HG03342 (cell line): Measurements from ENCODE around the gene HTRA3.

Source experiments
- ATAC-seq: cut with Tn5 transposase; IDR thresholded peaks from one replicate; pipeline ENCODE4 v1.9.1; 2021; ENCODE audit warnings: mild to moderate bottlenecking, moderate library complexity; ENCODE audit not compliant: unreplicated experiment

Gene HTRA3

DNA sequence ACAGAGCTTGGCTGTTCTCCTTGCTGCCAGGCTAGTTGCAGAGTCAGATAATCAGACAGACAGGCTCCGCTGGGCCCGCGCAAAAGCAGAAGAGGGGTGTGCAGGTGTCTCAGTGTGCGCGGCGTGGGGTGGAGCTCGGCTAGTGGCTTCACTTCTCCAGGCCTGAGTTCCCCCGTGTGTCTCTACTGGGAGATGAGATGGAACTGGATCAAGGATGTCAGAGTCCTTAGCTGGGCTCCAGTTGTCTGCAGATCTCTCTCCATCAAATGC, 21.1 kb downstream of the HTRA3 start:
- no peak for ATAC-seq

DNA sequence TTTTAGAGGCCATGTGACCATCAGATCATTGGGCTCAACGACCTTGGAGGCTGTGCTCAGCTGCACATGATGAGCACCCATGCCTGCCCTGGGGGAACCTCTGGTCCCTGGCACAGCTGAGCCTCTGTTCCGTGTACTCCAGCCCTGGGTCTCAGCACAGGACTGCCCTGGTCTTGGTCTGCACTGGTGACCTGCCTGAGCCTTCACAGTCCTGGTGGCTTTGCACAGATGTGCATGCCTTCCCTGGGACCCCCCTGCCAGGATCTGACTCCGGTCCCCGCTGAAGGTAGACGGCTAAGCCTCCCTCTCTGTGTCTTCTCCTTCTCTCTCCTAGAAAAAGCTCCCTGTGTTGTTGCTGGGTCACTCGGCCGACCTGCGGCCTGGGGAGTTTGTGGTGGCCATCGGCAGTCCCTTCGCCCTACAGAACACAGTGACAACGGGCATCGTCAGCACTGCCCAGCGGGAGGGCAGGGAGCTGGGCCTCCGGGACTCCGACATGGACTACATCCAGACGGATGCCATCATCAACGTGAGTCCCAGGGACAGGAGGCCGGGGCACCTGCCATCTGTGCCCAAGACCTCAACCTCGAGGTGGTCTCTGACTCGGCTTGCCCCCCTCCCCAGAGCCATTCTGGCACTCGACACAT, 21.6 kb downstream of the HTRA3 start:
- no peak for ATAC-seq

DNA sequence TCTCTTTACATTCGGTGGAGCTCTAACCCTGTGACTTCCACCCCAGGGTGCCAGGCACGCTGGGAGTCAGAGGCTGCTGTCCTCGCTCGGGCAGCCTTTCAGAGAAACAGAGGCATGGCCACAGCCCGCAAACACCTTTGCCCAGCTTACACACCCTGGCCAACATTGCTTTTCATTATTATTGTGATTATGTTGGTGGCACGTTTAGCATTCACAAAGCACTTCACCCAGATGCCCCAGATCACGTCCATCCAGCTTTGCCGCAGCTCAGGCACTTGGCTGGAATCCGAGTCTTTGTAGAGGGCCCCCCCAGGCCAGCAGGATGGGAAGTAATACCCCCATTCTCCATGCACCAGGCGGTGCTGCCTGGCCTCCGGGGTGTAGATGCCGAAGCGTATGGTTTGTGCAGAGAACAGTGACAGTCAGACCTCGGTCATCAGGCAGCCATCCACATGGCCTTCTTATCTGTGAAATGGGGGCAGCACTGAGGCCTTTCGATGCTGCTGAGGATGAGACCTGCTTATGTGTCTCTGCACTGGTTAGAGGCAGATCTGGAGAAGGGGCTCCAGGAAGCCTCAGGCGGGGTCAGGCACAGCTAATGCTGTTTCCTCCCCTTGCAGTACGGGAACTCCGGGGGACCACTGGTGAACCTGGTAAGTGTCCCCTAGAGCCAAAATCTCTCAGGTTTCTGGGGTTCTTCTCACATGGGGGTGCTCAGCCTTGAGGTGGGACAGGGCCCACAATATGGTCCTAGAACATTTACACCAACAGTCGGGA, 22.3 kb downstream of the HTRA3 start:
- ATAC-seq = no peak

DNA sequence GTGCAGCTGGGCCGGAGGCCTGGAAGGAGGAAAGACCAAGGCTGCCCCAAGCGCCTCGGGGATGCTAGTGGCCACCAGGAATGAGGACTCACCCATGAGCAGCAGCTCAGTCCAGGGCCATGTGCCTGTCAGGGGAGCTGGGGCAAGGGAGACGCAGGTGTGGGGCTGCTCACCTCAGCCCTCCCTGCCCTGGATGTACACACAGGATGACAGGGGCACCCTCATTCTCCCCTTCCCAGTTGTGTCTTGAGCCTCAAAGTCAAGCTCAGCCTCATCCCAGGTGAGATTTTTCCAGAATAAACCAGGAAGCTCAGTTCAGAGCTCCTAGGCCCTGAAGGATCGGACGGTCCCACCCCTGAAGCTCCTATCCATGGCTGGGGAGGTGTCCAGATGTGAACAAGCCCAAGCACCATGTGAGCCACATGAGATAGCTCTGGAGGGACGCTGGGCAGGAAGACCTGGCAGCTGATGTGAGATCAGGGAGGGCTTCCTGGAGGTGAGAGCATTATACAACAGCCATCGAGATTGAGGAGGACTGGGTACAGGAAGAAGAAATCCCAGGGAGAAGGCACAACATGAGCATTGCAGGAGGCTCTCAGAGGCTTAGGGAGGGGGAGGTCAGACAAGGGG, 23.0 kb downstream of the HTRA3 start:
- no peak for ATAC-seq

DNA sequence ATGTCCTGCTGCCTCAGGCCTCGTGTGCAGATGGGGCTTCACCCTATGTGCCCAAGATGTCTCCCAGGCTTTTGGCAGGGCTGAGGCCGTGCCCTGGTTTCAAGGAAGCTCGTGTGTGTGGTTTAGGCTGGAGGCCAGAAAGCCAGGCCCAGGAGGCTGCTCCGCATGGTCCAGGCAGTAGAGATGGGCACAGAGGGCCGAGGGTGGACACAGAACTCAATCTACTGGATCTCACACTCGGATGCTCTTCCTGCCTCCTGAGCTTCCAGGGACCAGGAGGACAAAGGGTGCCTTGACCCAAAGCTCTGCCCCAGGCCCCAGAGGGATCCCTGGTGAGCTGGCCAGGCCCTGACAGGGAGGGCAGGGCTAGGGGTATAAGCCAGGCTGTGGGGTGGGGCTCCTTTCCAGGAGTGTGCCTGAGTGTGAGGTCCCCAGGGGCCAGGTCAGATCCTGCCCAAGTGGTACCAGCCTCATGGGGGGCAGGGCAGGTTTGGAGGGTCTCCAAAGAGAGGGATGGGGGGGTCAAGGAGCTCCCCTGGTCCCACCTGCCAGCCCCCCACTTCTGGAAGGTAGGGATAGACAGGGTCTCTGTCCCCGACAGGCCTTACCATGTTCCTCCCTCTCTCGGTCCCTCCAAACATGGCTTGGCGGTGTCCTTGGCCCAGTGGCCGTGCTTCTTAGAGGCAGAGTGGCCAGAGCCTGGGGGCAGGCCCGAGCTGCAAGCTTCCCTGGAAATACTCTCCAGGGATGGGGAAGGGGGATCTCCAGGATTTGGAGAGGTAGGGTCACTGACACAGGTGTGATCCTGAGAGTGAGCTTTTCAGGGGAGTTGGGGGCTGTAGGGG, 23.8 kb downstream of the HTRA3 start:
- no peak for ATAC-seq

DNA sequence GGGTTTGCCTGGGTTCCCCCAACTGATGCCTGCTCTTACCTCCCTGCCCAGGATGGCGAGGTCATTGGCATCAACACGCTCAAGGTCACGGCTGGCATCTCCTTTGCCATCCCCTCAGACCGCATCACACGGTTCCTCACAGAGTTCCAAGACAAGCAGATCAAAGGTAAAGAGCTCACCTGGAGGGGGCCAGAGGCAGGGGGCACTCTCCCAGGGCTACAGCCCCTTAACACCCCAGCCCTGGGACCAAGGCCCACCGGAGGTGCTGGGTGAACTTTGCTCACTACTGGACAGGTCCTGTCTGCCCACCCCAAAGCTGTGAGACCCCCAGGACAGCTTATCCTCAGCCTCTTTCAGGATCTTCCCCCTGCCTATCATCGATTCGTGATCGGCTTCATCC, 24.5 kb downstream of the HTRA3 start:
- no peak for ATAC-seq

DNA sequence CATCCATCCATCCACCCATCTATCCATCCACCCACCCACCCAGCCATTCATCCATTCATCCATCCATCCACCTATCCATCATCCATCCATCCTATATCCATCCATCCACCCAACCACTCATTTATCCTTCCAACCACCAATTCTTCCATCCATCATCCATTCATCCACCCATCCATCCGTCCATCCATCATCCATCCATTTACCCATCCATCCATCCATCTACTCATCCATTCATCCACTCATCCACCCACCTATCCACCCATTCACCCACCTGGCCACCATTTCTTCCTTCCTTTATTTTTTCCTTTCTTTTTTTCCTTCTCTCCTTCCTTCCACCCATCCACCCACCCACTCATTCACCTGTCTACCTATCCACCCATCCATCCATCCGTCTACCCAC, 25.2 kb downstream of the HTRA3 start:
- ATAC-seq = no peak

DNA sequence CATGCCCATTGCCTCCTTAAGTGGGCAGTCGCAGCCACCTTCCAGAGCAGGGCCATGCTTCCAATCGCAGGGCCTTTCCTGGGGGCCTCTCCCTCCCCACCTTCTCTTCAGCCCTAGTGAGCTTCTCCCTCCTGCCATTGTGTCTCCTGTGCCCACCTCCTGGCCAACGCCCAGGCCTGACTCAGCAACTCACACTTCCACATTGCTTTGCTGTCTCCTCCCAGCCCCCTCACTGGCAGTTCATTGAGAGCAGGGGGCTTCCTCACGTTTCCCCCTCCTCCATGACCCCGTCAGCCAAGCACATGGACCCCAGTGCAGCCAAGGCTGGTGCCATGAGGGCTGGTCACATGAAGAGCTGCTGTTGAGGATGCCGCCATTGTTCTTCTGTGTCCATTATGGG, 25.9 kb downstream of the HTRA3 start:
- no peak for ATAC-seq

DNA sequence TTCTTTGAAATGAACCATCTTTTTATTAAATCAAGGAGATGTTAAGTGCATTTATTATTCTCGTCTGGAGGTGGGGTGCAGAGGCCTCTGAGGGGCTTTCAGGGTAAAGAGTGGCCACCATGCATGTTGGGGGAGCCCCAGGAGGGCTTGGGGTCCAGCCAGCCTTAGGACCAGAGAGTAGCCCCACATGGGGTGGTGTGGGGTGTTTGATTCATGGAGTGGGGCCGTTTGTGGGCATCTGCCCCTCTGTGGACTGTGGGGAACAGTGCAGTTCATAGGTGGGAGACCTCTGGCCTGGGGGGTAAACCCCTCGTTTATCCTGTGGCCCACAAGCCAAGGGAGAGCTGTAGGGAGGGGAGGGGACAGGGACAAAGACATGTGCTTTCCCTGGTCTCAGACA, 26.9 kb downstream of the HTRA3 start:
- no peak for ATAC-seq

DNA sequence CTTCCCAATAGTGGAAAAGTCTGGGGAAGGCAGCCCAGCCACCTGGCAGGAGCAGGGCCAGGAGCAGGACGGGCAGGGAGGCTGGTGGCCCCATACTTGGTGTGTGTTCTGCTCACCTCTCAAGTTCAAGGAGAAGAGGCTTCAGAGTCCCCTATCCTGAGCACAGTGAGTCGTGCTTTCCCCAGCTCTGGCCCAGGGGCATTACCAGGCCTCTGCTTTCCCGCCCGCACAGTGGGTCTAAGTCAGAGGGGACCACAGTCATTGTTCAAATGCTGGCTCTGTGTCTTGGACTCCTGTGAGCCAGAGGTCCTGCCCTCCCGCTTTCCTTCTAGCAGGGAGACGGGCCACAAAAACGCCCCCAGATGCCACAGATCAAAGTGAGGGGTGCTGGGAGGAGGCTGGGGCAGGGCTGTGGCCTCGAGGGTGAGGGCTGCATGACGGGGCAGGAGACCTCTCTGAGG, 27.6 kb downstream of the HTRA3 start:
- ATAC-seq = no peak

DNA sequence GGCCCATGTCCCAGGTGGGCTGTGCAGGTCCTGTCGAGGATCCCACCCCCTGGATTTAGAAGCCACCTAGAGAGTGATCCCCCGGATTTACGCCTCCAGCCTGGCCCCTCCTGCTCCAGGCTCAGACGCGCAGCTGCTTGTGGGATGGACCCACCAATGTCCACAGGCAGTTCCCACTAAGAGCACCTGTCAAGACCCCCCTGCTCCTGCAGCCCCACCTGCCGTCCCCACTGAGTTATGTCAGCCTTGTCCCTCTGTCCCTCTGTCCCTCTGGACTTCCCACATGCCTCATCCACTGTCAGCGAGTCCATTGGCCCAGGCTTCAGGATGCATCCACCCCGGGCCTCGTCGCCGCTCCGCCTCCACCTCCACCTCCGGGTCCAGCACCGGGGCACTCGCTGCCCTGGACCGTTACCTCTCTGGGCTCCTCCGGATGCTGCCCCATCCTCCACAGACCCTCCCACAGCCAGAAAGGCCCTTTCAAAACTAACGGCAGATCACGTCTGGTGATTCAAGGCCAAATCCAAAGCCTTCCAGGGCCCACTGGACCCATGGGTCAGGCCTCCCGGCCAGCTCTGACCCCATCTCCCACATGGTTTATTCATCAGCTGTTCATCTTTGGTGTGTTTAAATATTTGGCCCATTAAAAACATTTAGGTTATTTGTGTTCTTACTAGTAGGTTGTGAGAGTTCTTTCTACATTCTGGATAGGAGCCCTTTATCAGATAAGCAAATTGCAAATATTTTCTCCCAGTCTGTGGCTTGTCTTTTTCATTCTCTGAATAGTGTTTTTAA, 28.3 kb downstream of the HTRA3 start:
- no peak for ATAC-seq

DNA sequence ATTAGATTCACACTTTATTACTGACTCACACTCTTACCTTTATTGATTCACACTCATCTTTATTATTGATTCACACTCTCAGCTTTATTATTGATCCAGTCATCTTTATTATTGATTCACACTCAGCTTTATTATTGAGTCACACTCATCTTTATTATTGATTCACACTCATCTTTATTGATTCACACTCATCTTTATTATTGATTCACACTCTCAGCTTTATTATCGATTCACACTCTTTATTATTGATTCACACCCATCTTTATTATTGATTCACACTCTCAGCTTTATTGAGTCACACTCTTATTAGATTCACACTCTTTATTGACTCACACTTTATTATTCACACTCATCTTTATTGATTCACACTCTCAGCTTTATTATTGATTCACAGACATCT, 31.3 kb downstream of the HTRA3 start:
- no peak for ATAC-seq

DNA sequence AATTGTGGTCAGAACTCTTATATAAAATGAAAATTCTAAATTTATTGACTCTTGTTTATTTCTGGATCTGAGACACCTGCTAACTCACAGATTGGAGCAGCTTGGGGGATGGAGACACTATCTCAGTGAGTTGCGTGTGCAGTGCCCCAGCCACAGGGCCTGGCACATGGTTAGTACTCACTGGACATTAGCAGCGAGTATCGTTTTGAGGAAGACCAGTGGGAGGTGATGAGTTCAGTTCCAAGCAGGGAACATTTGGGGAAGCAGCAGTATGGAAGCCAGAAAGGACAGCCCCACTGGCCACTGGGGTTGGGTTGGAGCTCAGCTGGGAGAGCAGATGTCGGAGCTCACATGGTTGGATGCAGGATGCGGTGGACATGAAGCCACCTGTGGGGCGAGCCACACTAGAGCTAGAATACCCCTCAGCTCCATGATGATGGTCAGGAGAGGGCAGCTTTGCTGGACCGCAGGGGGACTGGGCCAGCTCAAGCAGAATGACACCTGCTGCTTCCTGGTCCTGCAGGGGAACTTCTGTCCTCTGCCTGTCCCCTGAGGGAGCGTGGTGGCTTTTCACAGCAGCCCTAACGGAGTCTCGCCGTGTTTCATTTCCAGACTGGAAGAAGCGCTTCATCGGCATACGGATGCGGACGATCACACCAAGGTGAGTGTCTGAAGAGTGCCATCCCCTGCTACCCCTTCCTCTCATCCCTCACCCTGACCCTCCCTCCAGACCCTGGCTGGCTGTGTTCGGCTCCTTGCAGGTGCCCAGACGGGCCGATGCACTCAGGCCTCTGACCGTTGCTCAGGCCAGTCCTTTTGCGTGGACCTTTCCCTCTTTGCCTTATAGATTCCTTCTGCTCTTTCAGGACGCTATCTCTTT, 32.5 kb downstream of the HTRA3 start:
- ATAC-seq = no peak

DNA sequence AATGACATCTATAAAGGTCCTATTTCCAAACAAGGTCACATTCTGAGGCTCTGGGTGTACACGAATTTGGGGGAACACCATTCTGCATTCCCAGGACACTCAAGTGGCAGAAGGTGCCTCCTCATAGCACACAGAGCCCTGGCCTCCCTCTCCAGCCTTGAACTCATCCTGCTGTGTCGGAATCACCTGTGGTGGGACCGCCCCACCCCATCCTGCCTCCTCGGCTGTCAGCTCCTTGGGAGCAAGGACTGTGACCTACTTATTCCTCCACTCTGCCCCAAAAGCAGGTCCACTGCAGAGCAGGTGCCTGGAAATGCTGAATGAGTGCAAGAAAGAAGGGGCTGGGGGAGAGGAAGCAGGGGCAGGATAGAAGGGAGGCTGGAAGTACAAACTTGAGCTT, 33.5 kb downstream of the HTRA3 start:
- ATAC-seq = no peak

DNA sequence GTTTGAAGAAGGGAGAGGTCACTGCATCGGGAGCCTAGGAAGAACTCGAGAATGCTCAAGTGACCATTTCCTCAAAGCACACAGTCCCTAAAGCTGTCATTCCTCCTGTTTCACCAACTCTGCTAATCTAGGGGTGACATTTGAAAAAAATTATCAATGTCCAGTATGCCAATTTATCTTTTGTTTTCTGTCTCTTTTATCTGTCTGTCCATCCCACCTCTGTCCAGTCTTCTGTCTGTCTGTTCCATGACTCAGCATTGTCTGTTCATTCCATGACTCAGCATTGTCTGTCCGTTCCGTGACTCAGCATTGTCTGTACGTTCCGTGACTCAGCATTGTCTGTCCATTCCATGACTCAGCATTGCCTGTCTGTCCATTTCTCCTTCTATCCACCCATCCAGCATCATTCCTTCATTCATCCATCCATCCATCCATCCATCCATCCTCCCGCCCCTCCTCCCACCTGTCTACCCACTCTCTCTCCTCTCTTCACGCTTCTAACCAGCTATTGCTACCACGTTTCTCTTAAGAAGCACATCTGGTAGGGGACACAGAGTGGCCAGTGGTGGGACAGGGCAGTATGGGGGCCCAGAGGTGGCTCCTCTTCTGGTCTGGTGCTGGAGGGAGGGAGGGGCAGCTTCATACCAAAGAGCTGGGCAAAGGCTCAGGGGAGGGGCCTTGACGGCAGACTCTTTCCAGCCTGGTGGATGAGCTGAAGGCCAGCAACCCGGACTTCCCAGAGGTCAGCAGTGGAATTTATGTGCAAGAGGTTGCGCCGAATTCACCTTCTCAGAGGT, 34.1 kb downstream of the HTRA3 start:
- ATAC-seq = no peak

DNA sequence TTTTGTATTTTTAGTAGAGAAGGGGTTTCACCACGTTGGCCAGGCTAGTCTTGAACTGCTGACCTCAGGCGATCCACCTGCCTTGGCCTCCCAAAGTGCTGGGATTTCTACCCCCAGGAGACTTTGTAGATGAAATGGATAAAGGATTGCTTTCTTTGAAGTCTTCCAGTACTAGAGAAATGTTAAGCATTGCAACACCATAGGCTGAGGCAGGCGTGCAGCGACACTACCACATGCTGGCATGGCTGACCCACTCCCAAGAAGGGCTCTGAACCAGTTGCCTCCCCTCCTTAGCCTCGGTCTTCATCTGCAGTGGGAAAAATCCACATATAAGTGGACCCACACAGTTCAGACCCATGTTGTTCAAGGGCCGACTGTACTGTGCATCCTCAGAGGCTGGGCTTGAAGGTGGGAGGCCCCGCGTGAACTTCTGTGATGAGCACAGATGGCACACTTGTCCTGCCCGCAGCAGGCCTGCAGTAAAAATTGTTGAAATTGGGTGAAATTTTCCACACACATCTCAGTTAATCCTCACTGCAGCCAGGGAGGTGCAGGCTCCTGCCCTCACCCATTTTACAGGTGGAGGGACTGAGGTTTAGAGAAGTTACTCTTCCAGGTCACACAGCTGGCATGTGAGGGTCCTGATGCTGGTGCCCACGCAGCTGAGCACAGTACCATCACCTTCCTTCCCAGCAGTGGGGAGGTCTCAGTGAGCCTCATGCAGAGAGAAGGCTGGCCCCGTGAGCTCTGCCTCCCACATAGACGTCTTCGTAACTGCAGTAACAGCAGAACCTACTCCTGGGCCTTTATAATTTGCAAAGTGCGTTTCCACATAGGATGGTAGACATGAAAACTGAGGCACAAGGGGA, 35.5 kb downstream of the HTRA3 start:
- no peak for ATAC-seq

DNA sequence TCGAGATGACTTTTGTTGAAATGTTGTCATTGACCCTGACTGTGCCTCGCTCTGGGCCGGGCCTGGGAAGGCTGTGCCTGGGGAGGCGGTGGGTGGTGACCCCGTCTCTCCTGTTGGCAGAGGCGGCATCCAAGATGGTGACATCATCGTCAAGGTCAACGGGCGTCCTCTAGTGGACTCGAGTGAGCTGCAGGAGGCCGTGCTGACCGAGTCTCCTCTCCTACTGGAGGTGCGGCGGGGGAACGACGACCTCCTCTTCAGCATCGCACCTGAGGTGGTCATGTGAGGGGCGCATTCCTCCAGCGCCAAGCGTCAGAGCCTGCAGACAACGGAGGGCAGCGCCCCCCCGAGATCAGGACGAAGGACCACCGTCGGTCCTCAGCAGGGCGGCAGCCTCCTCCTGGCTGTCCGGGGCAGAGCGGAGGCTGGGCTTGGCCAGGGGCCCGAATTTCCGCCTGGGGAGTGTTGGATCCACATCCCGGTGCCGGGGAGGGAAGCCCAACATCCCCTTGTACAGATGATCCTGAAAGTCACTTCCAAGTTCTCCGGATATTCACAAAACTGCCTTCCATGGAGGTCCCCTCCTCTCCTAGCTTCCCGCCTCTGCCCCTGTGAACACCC, 36.4 kb downstream of the HTRA3 start:
- no peak for ATAC-seq
